Mucosa of rectum (tissue), 2 donors: ENCODE results near the gene TIAM2.
"Not testable (repeated sequence)": the region's sequence is repeated elsewhere in the genome, so short reads cannot be mapped to it uniquely, and the experiment has no call there.

Experiments
- H3K27ac ChIP-seq, 2 donors: one replicate each; pipeline ENCODE4 v1.7.0; 2013; ENCODE audit warnings: inconsistent platforms in 2 of 2, low read depth in 2 of 2, low read length in 2 of 2
- H3K27me3 ChIP-seq, 2 donors: one replicate each; pipeline ENCODE4 v1.7.0; 2013; ENCODE audit warnings: low read length in 2 of 2; ENCODE audit not compliant: control insufficient read depth in 2 of 2, insufficient read depth in 2 of 2
- H3K36me3 ChIP-seq, 2 donors: one replicate each; pipeline ENCODE4 v1.7.0; 2013; ENCODE audit warnings: low read length in 2 of 2; ENCODE audit not compliant: control insufficient read depth in 2 of 2, insufficient read depth in 2 of 2
- H3K4me1 ChIP-seq, 2 donors: one replicate each; pipeline ENCODE4 v1.7.0; 2013; ENCODE audit warnings: low read length in 2 of 2, mild to moderate bottlenecking in 1 of 2; ENCODE audit not compliant: control insufficient read depth in 2 of 2, insufficient read depth in 2 of 2
- H3K4me3 ChIP-seq, 2 donors: one replicate each; pipeline ENCODE4 v1.7.0; 2013; ENCODE audit warnings: low read length in 2 of 2
- H3K9ac ChIP-seq, 2 donors: one replicate each; pipeline ENCODE4 v1.7.0; 2013; ENCODE audit warnings: low read length in 2 of 2, low read depth in 1 of 2, mild to moderate bottlenecking in 1 of 2
- H3K9me3 ChIP-seq, 2 donors: one replicate each; pipeline ENCODE4 v1.7.0; 2013; ENCODE audit warnings: low read length in 2 of 2; ENCODE audit not compliant: control insufficient read depth in 2 of 2
- donor health status: healthy.
- donor health status: Normal muscosa, but diverticular disease.

TIAM2 gene

GRCh38 chr6:154962753-154963152, 32.4 kb upstream of the TIAM2 start:
- no peak overlapping the region for H3K9ac ChIP-seq
- peaks cover 11 to 13% of the 10 kb centered on the region in 2 donors for H3K4me1 ChIP-seq
- no peak overlapping the region for H3K27ac ChIP-seq
- H3K36me3 ChIP-seq = no peaks in the 10 kb centered on the region
- no peaks in the 10 kb centered on the region for H3K9me3 ChIP-seq
- no peak overlapping the region for H3K4me3 ChIP-seq
- H3K27me3 ChIP-seq = no peaks in the 10 kb centered on the region

GRCh38 chr6:154966065-154966770, 28.9 kb upstream of the TIAM2 start:
- not testable (repeated sequence) for H3K4me1 ChIP-seq, H3K9ac ChIP-seq, H3K36me3 ChIP-seq, H3K4me3 ChIP-seq, H3K27me3 ChIP-seq, H3K9me3 ChIP-seq, H3K27ac ChIP-seq

DNA sequence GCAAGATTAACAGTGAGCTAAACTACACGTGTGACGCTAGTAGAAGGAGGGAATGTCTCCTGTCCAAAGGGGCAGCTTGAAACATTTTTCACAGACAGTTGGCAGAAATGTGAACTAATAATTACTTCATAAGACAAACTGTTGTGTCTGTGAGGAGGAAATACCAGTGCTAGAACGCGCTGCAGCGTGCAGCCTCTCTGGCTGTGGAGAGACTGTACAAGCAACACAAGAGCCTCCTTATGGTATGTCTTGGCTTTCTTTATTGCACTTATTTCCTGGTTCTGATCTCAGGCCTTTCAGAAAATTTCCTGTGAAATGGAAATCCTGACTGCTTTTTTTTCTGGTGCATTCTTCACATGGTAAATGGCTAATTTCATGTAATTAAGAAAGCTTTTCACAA, 25.3 kb upstream of the TIAM2 start:
- no peaks in the 10 kb centered on the region for H3K9me3 ChIP-seq

DNA sequence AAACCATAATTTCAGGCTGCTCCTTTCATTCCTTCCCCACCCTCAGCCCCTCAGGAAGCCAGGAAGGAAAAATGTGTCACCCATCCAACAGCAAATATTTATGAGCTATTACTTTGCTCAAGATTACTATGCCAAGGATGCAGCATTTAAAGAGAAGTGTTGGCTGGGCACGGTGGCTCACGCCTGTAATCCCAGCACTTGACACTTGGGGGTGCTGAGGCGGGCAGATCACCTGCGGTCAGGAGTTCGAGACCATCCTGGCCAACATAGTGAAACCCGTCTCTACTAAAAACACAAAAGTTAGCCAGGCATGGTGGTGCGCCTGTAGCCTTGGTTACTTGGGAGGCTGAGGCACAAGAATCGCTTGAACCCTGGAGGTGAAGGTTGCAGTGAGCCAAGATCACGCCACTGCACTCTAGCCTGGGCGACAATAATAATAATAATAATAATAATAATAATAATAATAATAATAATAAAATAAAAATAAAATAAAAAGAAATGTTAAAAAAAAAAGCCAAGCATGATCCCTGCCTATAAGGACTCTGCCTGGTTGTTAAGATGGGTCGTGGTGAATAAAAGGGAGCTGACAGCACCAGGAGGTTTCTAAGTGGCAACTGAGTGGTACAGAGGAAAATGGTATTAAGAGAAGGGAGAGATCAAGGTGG, 20.5 kb upstream of the TIAM2 start:
- Histone ChIP-seq H3K9me3 (no peaks in the 10 kb centered on the region), H3K27me3 (no peaks in the 10 kb centered on the region), H3K4me3 (no peak overlapping the region), H3K9ac (no peak overlapping the region), H3K4me1 (no peaks in the 10 kb centered on the region), H3K27ac (no peak overlapping the region), H3K36me3 (no peaks in the 10 kb centered on the region)

More for the DNA sequence above, 25.3 kb upstream of the TIAM2 start:
- H3K4me3 ChIP-seq = no peak overlapping the region
- H3K4me1 ChIP-seq = no peaks in the 10 kb centered on the region
- no peak overlapping the region for H3K27ac ChIP-seq
- H3K9ac ChIP-seq = no peak overlapping the region
- no peaks in the 10 kb centered on the region for H3K27me3 ChIP-seq
- no peaks in the 10 kb centered on the region for H3K36me3 ChIP-seq

- Histone ChIP-seq H3K9me3 (no peaks in the 10 kb centered on the region), H3K9ac (no peak overlapping the region), H3K4me3 (no peak overlapping the region), H3K4me1 (no peaks in the 10 kb centered on the region), H3K27ac (no peak overlapping the region), H3K36me3 (no peaks in the 10 kb centered on the region), H3K27me3 (no peaks in the 10 kb centered on the region)
Observed at GRCh38 chr6:154977588-154977987, 17.5 kb upstream of the TIAM2 start.

- no peaks in the 10 kb centered on the region for H3K36me3 ChIP-seq
- H3K27ac ChIP-seq = no peak overlapping the region
- H3K9ac ChIP-seq = no peak overlapping the region
- H3K27me3 ChIP-seq = no peaks in the 10 kb centered on the region
- no peaks in the 10 kb centered on the region for H3K9me3 ChIP-seq
- no peak overlapping the region for H3K4me3 ChIP-seq
- no peaks in the 10 kb centered on the region for H3K4me1 ChIP-seq
Observed at GRCh38 chr6:154980273-154981078, 14.6 kb upstream of the TIAM2 start.

DNA sequence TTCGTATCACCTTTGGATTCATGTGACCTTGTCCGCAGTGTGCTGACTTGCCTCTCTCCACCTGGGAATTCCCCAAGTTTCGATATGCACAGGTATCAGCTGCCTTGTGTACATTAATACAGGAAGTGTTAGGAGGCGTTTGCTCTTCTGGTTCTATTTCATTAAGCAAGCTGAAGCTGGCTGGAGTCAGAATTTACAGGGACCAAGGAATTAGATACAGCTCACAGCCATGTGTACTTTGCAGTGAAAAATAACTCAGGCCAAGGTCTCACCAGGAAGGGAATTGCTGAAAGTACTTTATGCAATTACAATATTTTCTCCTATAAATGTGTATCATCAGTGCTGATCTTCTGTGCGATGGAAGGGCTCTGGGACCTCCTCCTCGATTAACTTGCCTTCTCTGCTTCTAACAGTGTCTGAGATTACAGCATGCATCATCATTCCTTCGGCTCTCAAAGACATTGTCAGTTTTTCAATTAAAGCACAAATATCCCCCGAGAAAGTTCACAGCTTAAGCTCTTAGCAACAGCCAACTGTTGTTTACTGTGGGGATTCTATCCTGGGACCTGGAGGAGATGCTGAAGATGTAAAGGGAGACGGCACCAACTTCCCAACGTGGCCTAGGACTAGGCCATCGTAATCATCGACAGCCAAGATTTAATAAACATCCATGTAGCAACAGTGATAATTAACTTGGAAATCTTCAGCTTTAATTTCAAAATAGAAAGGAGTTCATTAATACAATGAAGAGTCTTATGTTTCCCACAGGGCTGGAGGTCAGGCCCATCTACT, 13.8 kb upstream of the TIAM2 start:
- no peak overlapping the region for H3K9ac ChIP-seq
- H3K27ac ChIP-seq = no peak overlapping the region

DNA sequence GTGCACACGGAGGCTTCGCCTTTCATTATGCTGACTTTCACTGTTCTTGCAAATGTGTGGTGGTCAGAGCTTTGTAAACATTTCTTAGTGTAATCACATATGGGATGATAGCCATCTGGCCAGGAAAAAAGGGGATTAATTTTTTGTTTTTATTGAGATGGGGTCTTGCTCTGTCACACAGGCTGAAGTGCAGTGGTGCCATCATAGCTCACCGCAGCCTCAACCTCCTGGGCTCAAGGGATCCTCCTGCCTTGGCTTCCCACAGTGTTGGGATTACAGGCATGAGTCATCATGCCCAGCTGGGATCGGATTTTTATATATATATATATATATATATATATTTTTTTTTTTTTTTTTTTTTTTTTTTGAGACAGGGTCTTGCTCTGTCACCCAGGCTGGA, 11.0 kb upstream of the TIAM2 start:
- no peaks in the 10 kb centered on the region for H3K27me3 ChIP-seq
- H3K4me1 ChIP-seq = no peaks in the 10 kb centered on the region
- H3K4me3 ChIP-seq = no peak overlapping the region
- no peaks in the 10 kb centered on the region for H3K36me3 ChIP-seq
- no peak overlapping the region for H3K27ac ChIP-seq
- H3K9ac ChIP-seq = no peak overlapping the region
- H3K9me3 ChIP-seq = no peaks in the 10 kb centered on the region

More for the DNA sequence above, 13.8 kb upstream of the TIAM2 start:
- H3K36me3 ChIP-seq = no peaks in the 10 kb centered on the region
- no peaks in the 10 kb centered on the region for H3K4me1 ChIP-seq
- H3K4me3 ChIP-seq = no peak overlapping the region
- H3K9me3 ChIP-seq = no peaks in the 10 kb centered on the region
- H3K27me3 ChIP-seq = no peaks in the 10 kb centered on the region

DNA sequence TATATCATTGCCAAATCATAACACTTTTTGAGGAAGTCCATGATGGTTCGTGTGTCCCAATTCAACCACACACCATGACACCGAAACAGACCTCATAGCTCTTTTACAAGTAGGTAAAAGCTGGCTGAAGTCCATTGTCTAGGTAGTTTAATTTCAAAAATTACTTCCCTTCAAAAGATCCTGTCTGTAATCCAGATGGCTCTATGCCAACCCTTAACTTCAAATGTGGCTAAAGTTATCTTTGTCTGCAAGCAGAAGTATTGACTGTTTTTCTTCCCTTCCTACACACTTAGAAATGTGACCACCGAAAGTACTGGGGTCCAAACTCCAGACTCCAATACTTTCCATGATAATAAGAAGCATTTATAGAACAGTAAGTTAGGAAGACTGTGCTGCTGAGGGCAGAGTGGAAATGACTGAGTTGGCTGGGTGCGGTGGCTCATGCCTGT, 8.3 kb upstream of the TIAM2 start:
- Histone ChIP-seq H3K27me3 (no peaks in the 10 kb centered on the region), H3K4me3 (no peak overlapping the region), H3K9ac (no peak overlapping the region), H3K36me3 (no peaks in the 10 kb centered on the region), H3K9me3 (no peaks in the 10 kb centered on the region), H3K27ac (no peak overlapping the region), H3K4me1 (no peaks in the 10 kb centered on the region)
